B cell (primary cell): ENCODE results near the gene FAM20C.

Experiments
- EZH2 ChIP-seq: IDR thresholded peaks from 2 replicates; pipeline ENCODE4 v1.6.1; 2012; ENCODE audit warnings: borderline replicate concordance, low read depth, mild to moderate bottlenecking, moderate library complexity, low read length; ENCODE audit not compliant: insufficient read depth, poor library complexity, severe bottlenecking
- TF ChIP-seq, protein P1 (sequence below): fragments of 200-600 bp; IDR thresholded peaks from one replicate; pipeline ENCODE4 v1.8.0; 2022; ENCODE audit warnings: antibody characterized with exemption, mild to moderate bottlenecking

DNA sequence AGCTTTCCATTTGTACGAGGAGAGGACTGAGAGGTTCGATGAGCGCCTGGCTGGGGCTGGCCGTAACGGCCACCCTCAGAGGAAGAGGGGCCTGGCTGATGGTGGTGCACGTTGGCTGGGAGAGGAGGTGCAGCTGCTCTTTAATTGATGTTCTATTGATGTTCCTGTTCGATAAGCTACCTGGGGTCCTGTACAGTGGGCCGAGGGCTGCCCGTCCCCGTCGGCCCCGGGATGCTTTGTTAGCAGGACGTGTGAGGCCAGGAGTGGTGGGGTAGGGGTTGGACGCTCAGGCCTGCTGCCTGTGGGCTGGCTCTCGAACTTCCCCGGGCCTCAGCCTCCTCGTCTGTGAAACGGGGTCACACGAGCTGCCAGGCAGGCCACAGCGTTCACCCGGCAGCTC is 25.4 kb downstream of the FAM20C start:
- TF ChIP-seq, protein P1, sequence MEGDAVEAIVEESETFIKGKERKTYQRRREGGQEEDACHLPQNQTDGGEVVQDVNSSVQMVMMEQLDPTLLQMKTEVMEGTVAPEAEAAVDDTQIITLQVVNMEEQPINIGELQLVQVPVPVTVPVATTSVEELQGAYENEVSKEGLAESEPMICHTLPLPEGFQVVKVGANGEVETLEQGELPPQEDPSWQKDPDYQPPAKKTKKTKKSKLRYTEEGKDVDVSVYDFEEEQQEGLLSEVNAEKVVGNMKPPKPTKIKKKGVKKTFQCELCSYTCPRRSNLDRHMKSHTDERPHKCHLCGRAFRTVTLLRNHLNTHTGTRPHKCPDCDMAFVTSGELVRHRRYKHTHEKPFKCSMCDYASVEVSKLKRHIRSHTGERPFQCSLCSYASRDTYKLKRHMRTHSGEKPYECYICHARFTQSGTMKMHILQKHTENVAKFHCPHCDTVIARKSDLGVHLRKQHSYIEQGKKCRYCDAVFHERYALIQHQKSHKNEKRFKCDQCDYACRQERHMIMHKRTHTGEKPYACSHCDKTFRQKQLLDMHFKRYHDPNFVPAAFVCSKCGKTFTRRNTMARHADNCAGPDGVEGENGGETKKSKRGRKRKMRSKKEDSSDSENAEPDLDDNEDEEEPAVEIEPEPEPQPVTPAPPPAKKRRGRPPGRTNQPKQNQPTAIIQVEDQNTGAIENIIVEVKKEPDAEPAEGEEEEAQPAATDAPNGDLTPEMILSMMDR, result no peak
- no peak for TF ChIP-seq EZH2
